Stomach (tissue), 9 donors: ENCODE measurements around the gene SPEN. TPM values are rescaled to one million over a fixed set of nuclear protein-coding genes. Genes with fewer than 3 reads are reported as not detected.
A peak's percentile ranks its signal among the peaks of the same experiment; 100 is the strongest.

ENCODE experiments used
- DNase-seq, 2 donors: peaks; one replicate each; pipeline versions ENCODE4 v3.0.0 to v3.0.0-alpha.2; 2013 to 2019
- H3K27ac ChIP-seq, 5 donors: fragments of 200-600 bp in 4 of 5; sonication (generic) in 4 of 5; one replicate each; pipeline ENCODE4 v1.5.1; 2013 to 2019; ENCODE audit warnings: mild to moderate bottlenecking in 1 of 5, moderate library complexity in 1 of 5
- H3K27me3 ChIP-seq, 3 donors: fragments of 200-600 bp; sonication (generic); one replicate each; pipeline ENCODE4 v1.5.1; 2017 to 2019; ENCODE audit warnings: mixed run types in 1 of 3
- H3K36me3 ChIP-seq, 4 donors: fragments of 200-600 bp; sonication (generic); 1 replicate in 3 of 4; 2 replicates in 1 of 4; pipeline ENCODE4 v1.5.1; 2016 to 2019
- H3K4me1 ChIP-seq, 4 donors: fragments of 200-600 bp; sonication (generic); one replicate each; pipeline ENCODE4 v1.5.1; 2016 to 2019
- H3K4me3 ChIP-seq, 4 donors: fragments of 200-600 bp; sonication (generic) in 3 of 4; one replicate each; pipeline ENCODE4 v1.5.1; 2016 to 2019; ENCODE audit warnings: mild to moderate bottlenecking in 1 of 4
- H3K9me3 ChIP-seq, 4 donors: fragments of 200-600 bp; sonication (generic); one replicate each; pipeline ENCODE4 v1.5.1; 2016 to 2019
- CTCF ChIP-seq, 7 experiments: fragments of 450-650 bp in 4 of 7; fragments of 200-600 bp in 3 of 7; sonication (generic) in 3 of 7; IDR thresholded peaks; one replicate each; pipeline ENCODE4 v1.5.1; 2016 to 2019; ENCODE audit warnings: antibody characterized with exemption in 7 of 7, control low read depth in 2 of 7, mild to moderate bottlenecking in 1 of 7
- EP300 ChIP-seq: sonication (generic); formaldehyde crosslinking; IDR thresholded peaks from one replicate; pipeline ENCODE4 v1.6.1; 2017; ENCODE audit warnings: antibody characterized with exemption
- POLR2A ChIP-seq, 4 donors: fragments of 450-650 bp; IDR thresholded peaks; one replicate each; pipeline ENCODE4 v1.6.1; 2016; ENCODE audit warnings: antibody characterized with exemption in 4 of 4, control low read depth in 2 of 4, mild to moderate bottlenecking in 1 of 4, moderate library complexity in 1 of 4
- POLR2AphosphoS5 ChIP-seq, 3 donors: sonication (generic); formaldehyde crosslinking; IDR thresholded peaks; one replicate each; pipeline ENCODE4 v1.6.1; 2016; ENCODE audit warnings: antibody characterized with exemption in 3 of 3
- WGBS, 5 donors: extraction: QIAGEN DNeasy Blood & Tissue Kit in 3 of 5; methylation state at CpG; one replicate each; pipeline versions ENCODE4 v1.1.5 to v1.1.7; 2013 to 2018; 5-methylcytosine and 5-hydroxymethylcytosine counted together
- intact Hi-C: fragments of 100-400 bp; cut with DNase I; formaldehyde crosslinking; loops from one replicate; pipeline ENCODE4 v1.15.1; 2023; ENCODE audit warnings: low total_unique reads
- polyA plus RNA-seq, 3 donors: library from polyadenylated mRNA; stranded (reverse); fragments of 200-250 nt; gene quantifications; one replicate each; pipeline ENCODE4 v1.2.3, GENCODE V29; 2013
- total RNA-seq, 5 donors: library from RNA; depleted of rRNA; stranded (reverse); fragments of >200 nt; gene quantifications; one replicate each; pipeline versions ENCODE4 v1.1.0 to v1.2.3, GENCODE V29; 2014 to 2016
- donor health status: healthy with polysubstance abuse.
- donor health status: Bipolar disorder and iron deficiency.
- donor health status: healthy.

Gene SPEN
- total and polyA plus RNA-seq, 8 donors, result 5.6 to 114 (median 28.8) TPM

- Histone ChIP-seq H3K4me1 (peaks cover 38 to 49% (median 39%) of the 10 kb centered on the region in 4 donors), H3K27ac (no peak overlapping the region), H3K4me3 (no peak overlapping the region), H3K27me3 (no peaks in the 10 kb centered on the region), H3K36me3 (peaks cover 54 to 67% (median 66%) of the 10 kb centered on the region in 4 donors), H3K9me3 (no peaks in the 10 kb centered on the region)
- intact Hi-C loops, result no loop called here
- 83 to 89% (median 87%) methylated on average over 14 to 18 of the region's 18 CpGs for WGBS, 5 donors
- no peak for DNase-seq
- TF ChIP-seq EP300, result no peak
- no peak for TF ChIP-seq CTCF (IDR thresholded peaks at IDR 0.05)
- no peak for TF ChIP-seq POLR2AphosphoS5 (IDR thresholded peaks at IDR 0.05)
- no peak for TF ChIP-seq POLR2A (IDR thresholded peaks at IDR 0.05)
Measured at GRCh38 chr1:15946571-15947381, 99.3 kb downstream of the SPEN start.

- intact Hi-C loops, result no loop called here
- Histone ChIP-seq H3K4me3 (no peak overlapping the region), H3K27me3 (no peaks in the 10 kb centered on the region), H3K27ac (peak overlapping the region in 2 of 5 donors; percentile 86 to 89), H3K4me1 (peaks cover 43 to 51% (median 47%) of the 10 kb centered on the region in 4 donors), H3K9me3 (no peaks in the 10 kb centered on the region), H3K36me3 (peaks cover 46 to 65% (median 61%) of the 10 kb centered on the region in 4 donors)
- DNase-seq, result no peak
- WGBS, 5 donors, result 84 to 92% (median 88%) methylated on average over 10 of the region's 10 CpGs
- no peak for TF ChIP-seq EP300
- TF ChIP-seq POLR2AphosphoS5 (IDR thresholded peaks at IDR 0.05), result no peak
- TF ChIP-seq POLR2A (IDR thresholded peaks at IDR 0.05), result no peak
- no peak for TF ChIP-seq CTCF (IDR thresholded peaks at IDR 0.05)
Measured at GRCh38 chr1:15947382-15948090, 100.0 kb downstream of the SPEN start.

- no peak for DNase-seq
- TF ChIP-seq EP300 (no peak), POLR2A (IDR thresholded peaks at IDR 0.05) (no peak), POLR2AphosphoS5 (IDR thresholded peaks at IDR 0.05) (no peak), CTCF (IDR thresholded peaks at IDR 0.05) (no peak)
- H3K4me3 ChIP-seq, result no peak overlapping the region
- peak overlapping the region in 4 of 5 donors; percentile 84 to 92 (median 88) for H3K27ac ChIP-seq
- H3K27me3 ChIP-seq, result no peaks in the 10 kb centered on the region
- intact Hi-C loops, result no loop called here
- H3K9me3 ChIP-seq, result no peaks in the 10 kb centered on the region
- H3K36me3 ChIP-seq, result peaks cover 40 to 61% (median 56%) of the 10 kb centered on the region in 4 donors
- WGBS, 5 donors, result 78 to 86% (median 83%) methylated on average over 16 of the region's 16 CpGs
- peaks cover 49 to 54% (median 53%) of the 10 kb centered on the region in 4 donors for H3K4me1 ChIP-seq
Measured at GRCh38 chr1:15948091-15948591, 100.6 kb downstream of the SPEN start.
